ENCODE data around the gene PAM.

DNA sequence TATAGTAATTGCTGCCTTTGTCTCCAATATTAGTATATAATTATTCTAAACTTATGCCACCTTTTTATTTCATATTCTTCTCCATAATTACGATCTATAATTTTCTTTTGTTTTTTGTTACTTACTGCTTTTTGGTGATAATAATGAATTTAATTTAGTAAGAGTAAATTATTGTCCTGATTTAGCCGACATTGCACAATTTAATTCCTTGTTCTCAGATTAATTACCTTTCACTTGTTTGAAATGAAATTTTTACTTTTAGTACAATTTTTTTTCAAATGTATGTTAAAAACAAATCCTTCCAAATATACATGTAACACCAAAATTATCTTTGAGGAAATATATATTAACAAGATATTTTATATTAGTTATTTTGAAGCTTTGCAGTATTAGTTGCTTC lies 201.5 kb downstream of the PAM start:
- TF ChIP-seq, protein P1, sequence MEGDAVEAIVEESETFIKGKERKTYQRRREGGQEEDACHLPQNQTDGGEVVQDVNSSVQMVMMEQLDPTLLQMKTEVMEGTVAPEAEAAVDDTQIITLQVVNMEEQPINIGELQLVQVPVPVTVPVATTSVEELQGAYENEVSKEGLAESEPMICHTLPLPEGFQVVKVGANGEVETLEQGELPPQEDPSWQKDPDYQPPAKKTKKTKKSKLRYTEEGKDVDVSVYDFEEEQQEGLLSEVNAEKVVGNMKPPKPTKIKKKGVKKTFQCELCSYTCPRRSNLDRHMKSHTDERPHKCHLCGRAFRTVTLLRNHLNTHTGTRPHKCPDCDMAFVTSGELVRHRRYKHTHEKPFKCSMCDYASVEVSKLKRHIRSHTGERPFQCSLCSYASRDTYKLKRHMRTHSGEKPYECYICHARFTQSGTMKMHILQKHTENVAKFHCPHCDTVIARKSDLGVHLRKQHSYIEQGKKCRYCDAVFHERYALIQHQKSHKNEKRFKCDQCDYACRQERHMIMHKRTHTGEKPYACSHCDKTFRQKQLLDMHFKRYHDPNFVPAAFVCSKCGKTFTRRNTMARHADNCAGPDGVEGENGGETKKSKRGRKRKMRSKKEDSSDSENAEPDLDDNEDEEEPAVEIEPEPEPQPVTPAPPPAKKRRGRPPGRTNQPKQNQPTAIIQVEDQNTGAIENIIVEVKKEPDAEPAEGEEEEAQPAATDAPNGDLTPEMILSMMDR (IDR thresholded peaks at IDR 0.05), result no peak
- TF ChIP-seq POLR2A (IDR thresholded peaks at IDR 0.05), result no peak
